H1 (cell line): ENCODE measurements around the gene ZNF777. TPM values are rescaled to one million over a fixed set of nuclear protein-coding genes. Genes with fewer than 3 reads are reported as not detected.

Experiments used
- CTCF ChIA-PET: fragments of 300-600 bp; sonication (Branson Sonifier 250); formaldehyde crosslinking; loops from one replicate; lab custom pipeline; 2021; ENCODE audit not compliant: partially characterized antibody; lab: Charles Lee
- POLR2A ChIA-PET: fragments of 300-600 bp; sonication (Branson Sonifier 250); formaldehyde crosslinking; loops from one replicate; lab custom pipeline; 2021; ENCODE audit warnings: inconsistent platforms; ENCODE audit not compliant: partially characterized antibody; lab: Charles Lee
- DNase-seq, 2 experiments: peaks; one replicate each; pipeline versions ENCODE4 v3.0.0 to v3.0.0-alpha.2; 2010 to 2022; ENCODE audit warnings: low spot score in 2 of 2, low read depth in 1 of 2, mixed read lengths in 1 of 2
- FAIRE-seq: peaks from 2 replicates; lab custom pipeline; 2011; peaks lifted over from hg19 to GRCh38; lab: Jason Lieb, UNC
- H2AFZ ChIP-seq: 2 replicates; pipeline ENCODE4 v1.8.1; 2012; ENCODE audit warnings: low read length, inconsistent platforms
- H2AK5ac ChIP-seq: 2 replicates; pipeline ENCODE4 v1.6.1; 2013; ENCODE audit warnings: low read depth, low read length
- H2BK120ac ChIP-seq: replicated peaks from 2 replicates; pipeline ENCODE3; 2013; ENCODE audit warnings: low read depth, low read length, inconsistent platforms
- H2BK12ac ChIP-seq: 2 replicates; pipeline ENCODE4 v1.6.1; 2013; ENCODE audit warnings: low read depth, low read length
- H2BK15ac ChIP-seq: 2 replicates; pipeline ENCODE4 v1.6.1; 2013; ENCODE audit warnings: low read length
- H2BK20ac ChIP-seq: 2 replicates; pipeline ENCODE4 v1.6.1; 2013; ENCODE audit warnings: low read length
- H2BK5ac ChIP-seq: 2 replicates; pipeline ENCODE4 v1.6.1; 2013; ENCODE audit warnings: low read depth, low read length
- H3K14ac ChIP-seq: 2 replicates; pipeline ENCODE4 v1.6.1; 2013; ENCODE audit warnings: inconsistent platforms; ENCODE audit not compliant: insufficient read length
- H3K18ac ChIP-seq: 2 replicates; pipeline ENCODE4 v1.6.1; 2013; ENCODE audit warnings: low read length; ENCODE audit errors: extremely low read depth
- H3K23ac ChIP-seq: 2 replicates; pipeline ENCODE4 v1.6.1; 2013; ENCODE audit warnings: inconsistent platforms; ENCODE audit not compliant: insufficient read length
- H3K23me2 ChIP-seq: 2 replicates; pipeline ENCODE4 v1.6.1; 2013; ENCODE audit warnings: low read depth, low read length
- H3K27ac ChIP-seq: 2 replicates; pipeline ENCODE4 v1.6.1; 2011; ENCODE audit warnings: low read depth, low read length, inconsistent platforms
- H3K27me3 ChIP-seq, 4 experiments: replicated peaks in 1 of 4; 1 replicate in 1 of 4; 2 replicates in 3 of 4; pipeline versions ENCODE4 v1.6.1 to v1.8.1; 2011 to 2013; ENCODE audit warnings: low read length in 3 of 4, mild to moderate bottlenecking in 3 of 4, inconsistent platforms in 2 of 4, mixed read lengths in 2 of 4, moderate library complexity in 1 of 4; ENCODE audit not compliant: control insufficient read depth in 3 of 4, insufficient read depth in 3 of 4; ENCODE audit errors: extremely low read depth in 1 of 4
- H3K36me3 ChIP-seq, 4 experiments: 2 replicates each; pipeline versions ENCODE4 v1.6.1 to v1.8.1; 2011 to 2013; ENCODE audit warnings: mild to moderate bottlenecking in 4 of 4, low read length in 3 of 4, moderate library complexity in 2 of 4, control low read depth in 1 of 4, inconsistent platforms in 1 of 4; ENCODE audit not compliant: insufficient read depth in 4 of 4, control insufficient read depth in 2 of 4
- H3K4ac ChIP-seq: replicated peaks from 2 replicates; pipeline ENCODE3; 2013; ENCODE audit warnings: low read length, low read depth, mixed read lengths, inconsistent platforms; ENCODE audit not compliant: insufficient read length
- H3K4me1 ChIP-seq, 4 experiments: replicated peaks in 1 of 4; 1 replicate in 1 of 4; 2 replicates in 3 of 4; pipeline versions ENCODE4 v1.6.1 to v1.8.1; 2011 to 2013; ENCODE audit warnings: low read length in 3 of 4, inconsistent platforms in 2 of 4, mixed read lengths in 1 of 4; ENCODE audit not compliant: insufficient read depth in 4 of 4, control insufficient read depth in 3 of 4
- H3K4me2 ChIP-seq, 2 experiments: 2 replicates each; pipeline versions ENCODE4 v1.6.1 to v1.8.1; 2011 to 2013; ENCODE audit warnings: low read depth in 2 of 2, low read length in 2 of 2, control low read depth in 1 of 2, inconsistent platforms in 1 of 2, mild to moderate bottlenecking in 1 of 2; ENCODE audit not compliant: insufficient read depth in 1 of 2
- H3K4me3 ChIP-seq, 4 experiments: fragments of 200-600, 300-600 bp in 1 of 4; sonication (generic), shearing (Covaris generic), sonication (Bioruptor Twin) in 1 of 4; 2 replicates each; pipeline versions ENCODE4 v1.5.1 to v1.8.1; 2011 to 2016; ENCODE audit warnings: low read length in 4 of 4, low read depth in 3 of 4, control low read depth in 2 of 4, inconsistent platforms in 2 of 4, mild to moderate bottlenecking in 2 of 4, mixed read lengths in 1 of 4, moderate library complexity in 1 of 4; ENCODE audit not compliant: insufficient read depth in 2 of 4; ENCODE audit errors: extremely low read depth in 1 of 4
- H3K56ac ChIP-seq: replicated peaks from 2 replicates; pipeline ENCODE3; 2013; ENCODE audit warnings: low read depth, mild to moderate bottlenecking, mixed read lengths, low read length, inconsistent platforms; ENCODE audit not compliant: insufficient read length
- H3K79me1 ChIP-seq: 2 replicates; pipeline ENCODE4 v1.6.1; 2013; ENCODE audit warnings: low read depth, low read length, control low read depth
- H3K79me2 ChIP-seq, 2 experiments: 2 replicates each; pipeline versions ENCODE4 v1.6.1 to v1.8.1; 2012 to 2013; ENCODE audit warnings: low read length in 2 of 2, mild to moderate bottlenecking in 2 of 2, inconsistent platforms in 1 of 2; ENCODE audit not compliant: insufficient read depth in 2 of 2, control insufficient read depth in 1 of 2
- H3K9ac ChIP-seq, 4 experiments: replicated peaks in 1 of 4; 1 replicate in 1 of 4; 2 replicates in 3 of 4; pipeline versions ENCODE4 v1.6.1 to v1.8.1; 2011 to 2013; ENCODE audit warnings: low read depth in 3 of 4, low read length in 3 of 4, control low read depth in 2 of 4, mild to moderate bottlenecking in 2 of 4, moderate library complexity in 2 of 4, inconsistent platforms in 1 of 4; ENCODE audit errors: extremely low read depth in 1 of 4
- H3K9me3 ChIP-seq, 2 experiments: 2 replicates each; pipeline versions ENCODE4 v1.6.1 to v1.8.1; 2012 to 2013; ENCODE audit warnings: mild to moderate bottlenecking in 2 of 2, moderate library complexity in 2 of 2, control low read depth in 1 of 2, inconsistent platforms in 1 of 2, low read depth in 1 of 2, low read length in 1 of 2, mixed read lengths in 1 of 2; ENCODE audit not compliant: insufficient read depth in 2 of 2
- H4K20me1 ChIP-seq, 2 experiments: replicated peaks in 1 of 2; 2 replicates each; pipeline versions ENCODE3 to v1.8.1; 2011 to 2013; ENCODE audit warnings: inconsistent platforms in 2 of 2, low read length in 2 of 2, mild to moderate bottlenecking in 1 of 2; ENCODE audit not compliant: insufficient read depth in 2 of 2, control insufficient read depth in 1 of 2
- H4K5ac ChIP-seq: 2 replicates; pipeline ENCODE4 v1.6.1; 2013; ENCODE audit warnings: low read length, low read depth, mixed read lengths, inconsistent platforms; ENCODE audit not compliant: insufficient read length
- H4K8ac ChIP-seq: 2 replicates; pipeline ENCODE4 v1.8.0; 2013; ENCODE audit warnings: mild to moderate bottlenecking, moderate library complexity, low read length, inconsistent platforms; ENCODE audit not compliant: insufficient read depth; ENCODE audit errors: extremely low read depth
- H4K91ac ChIP-seq: replicated peaks from 2 replicates; pipeline ENCODE3; 2013; ENCODE audit warnings: low read length, mixed read lengths, inconsistent platforms; ENCODE audit not compliant: insufficient read length
- CEBPB ChIP-seq: IDR thresholded peaks from 2 replicates; pipeline ENCODE4 v1.6.1; 2012; ENCODE audit warnings: low read depth, low read length
- CHD1 ChIP-seq: IDR thresholded peaks from 2 replicates; pipeline ENCODE4 v1.6.1; 2012; ENCODE audit warnings: low read depth, low read length, improper control_type of control experiment
- CREB1 ChIP-seq: IDR thresholded peaks from 2 replicates; pipeline ENCODE4 v1.6.1; 2012; ENCODE audit warnings: inconsistent platforms
- FOSL1 ChIP-seq: IDR thresholded peaks from 2 replicates; pipeline ENCODE4 v1.6.1; 2011; ENCODE audit warnings: mild to moderate bottlenecking, low read depth, low read length, moderate library complexity; ENCODE audit not compliant: insufficient read depth
- KDM1A ChIP-seq: fragments of 200-600, 300-600 bp; sonication (generic); IDR thresholded peaks from 2 replicates; pipeline ENCODE4 v1.7.1; 2016; ENCODE audit warnings: mild to moderate bottlenecking, low read length, borderline replicate concordance
- MAX ChIP-seq: IDR thresholded peaks from 2 replicates; pipeline ENCODE4 v1.6.1; 2012; ENCODE audit warnings: inconsistent platforms
- NANOG ChIP-seq: IDR thresholded peaks from 2 replicates; pipeline ENCODE4 v1.6.1; 2011; ENCODE audit warnings: low read length, low read depth, mild to moderate bottlenecking, inconsistent platforms; ENCODE audit not compliant: insufficient read depth, poor library complexity, severe bottlenecking
- SUZ12 ChIP-seq: fragments of 200-600 bp; sonication (generic); IDR thresholded peaks from 2 replicates; pipeline ENCODE4 v1.6.1; 2012; ENCODE audit warnings: mild to moderate bottlenecking, inconsistent platforms, low read length, moderate library complexity, mixed read lengths
- WGBS, 2 experiments: shearing (Covaris generic) in 1 of 2; methylation state at CpG; one replicate each; pipeline versions ENCODE4 v1.1.6 to v1.1.7; 2013 to 2015; ENCODE audit warnings: low lambda C conversion rate in 2 of 2, mixed read lengths in 2 of 2, inconsistent platforms in 1 of 2, low coverage in 1 of 2, missing lambda C conversion rate in 1 of 2; ENCODE audit not compliant: insufficient replicate concordance in 2 of 2, insufficient coverage in 1 of 2, insufficient read length in 1 of 2; ENCODE audit errors: extremely low coverage in 1 of 2, missing lambda C conversion rate in 1 of 2; 5-methylcytosine and 5-hydroxymethylcytosine counted together
- polyA plus RNA-seq, 7 experiments: library from polyadenylated mRNA; depleted of rRNA in 3 of 7; stranded (reverse) in 5 of 7; unstranded in 2 of 7; fragments of >200 nt in 5 of 7; fragments of 200-250 nt in 2 of 7; gene quantifications; 1 replicate in 5 of 7; 2 replicates in 1 of 7; 4 replicates in 1 of 7; pipeline versions ENCODE4 v1.2.1 to v1.2.3, GENCODE V29; 2011 to 2013; ENCODE audit warnings: missing spikeins in 2 of 7, mixed read lengths in 2 of 7
- total RNA-seq: library from RNA; stranded (reverse); fragmentation: NEBNext Ultra II Directional; extraction: Animal tissue kit (Norgen Biotek cat#: 25700); gene quantifications from 2 replicates; pipeline ENCODE4 v1.2.1, GENCODE V29; 2021
- TF ChIP-seq, protein P1 (sequence below): IDR thresholded peaks from 2 replicates; pipeline ENCODE4 v1.6.1; 2012; ENCODE audit warnings: low read length, inconsistent platforms

ZNF777 gene
- total and polyA plus RNA-seq, 2 of the 8 experiments (the other 6 are each of a cell fraction or from before 2014, with no cell fraction given) = 8.0 to 10.1 TPM

DNA sequence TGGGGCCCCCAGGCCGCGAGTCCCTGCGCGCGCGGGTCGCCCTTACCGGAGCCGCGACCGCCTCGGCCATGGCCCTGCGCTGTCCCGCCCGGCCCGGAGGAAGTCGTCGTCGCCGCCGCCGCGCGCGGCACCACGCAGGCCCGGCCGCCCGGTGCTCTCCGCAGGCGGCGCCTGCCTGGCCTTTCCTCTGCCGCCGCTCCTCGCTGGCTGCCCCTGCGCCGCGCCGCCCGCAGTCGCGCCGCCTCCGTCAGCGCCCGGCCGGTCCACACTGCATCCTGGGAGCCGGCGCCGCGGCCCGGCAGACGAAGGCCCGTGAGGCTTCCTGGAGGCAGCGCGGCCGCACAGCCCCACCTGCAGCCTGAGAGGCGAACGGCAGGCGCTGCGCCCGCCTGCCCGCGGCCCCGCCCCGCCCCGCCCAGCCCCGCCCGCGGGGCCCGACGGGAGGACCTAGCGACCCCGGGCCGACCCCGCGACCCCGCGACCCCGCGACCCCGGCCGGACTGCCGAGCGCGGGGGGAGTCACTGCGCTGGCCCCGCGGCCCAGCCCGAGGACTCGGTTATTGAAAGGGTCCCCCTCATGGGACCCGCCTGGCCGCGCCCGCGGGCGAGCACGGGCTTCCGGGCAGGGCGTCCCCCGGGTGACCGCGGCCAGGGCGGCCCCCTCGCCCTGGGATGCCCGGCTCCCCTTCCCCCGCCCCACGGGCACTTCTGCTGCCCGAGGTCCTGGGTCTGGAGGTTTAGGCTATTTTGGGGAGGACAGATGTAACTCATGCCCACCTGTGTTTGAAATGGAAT, 36.8 kb upstream of the ZNF777 start, which contains the start of gene ZNF746:
ZNF746 (minus strand) TSS at position 343 of the 795 bp plus-strand sequence; CDS start at position 70, 273 bp downstream.
- CTCF ChIA-PET = interaction anchor here (0.5 kb wide), 1 partner anchor 30 kb away, joined by 3 read pairs; no protein-coding TSS in a partner anchor
- no peak within 1 kb of the TSS for H2BK5ac ChIP-seq
- peak within 1 kb of the TSS; percentile 29 to 98 (median 61); a peak in 6 of 7 replicates for H3K9ac ChIP-seq
- peaks cover 3 to 8% (median 7%) of the 10 kb centered on the region in 4 experiments; a peak in 5 of 8 replicates for H3K36me3 ChIP-seq
- no peak within 1 kb of the TSS; the same call in 1 of the 2 replicates for H2AFZ ChIP-seq
- H4K20me1 ChIP-seq = peaks cover 3 to 6% of the 10 kb centered on the region in 2 experiments
- no peak within 1 kb of the TSS for H3K14ac ChIP-seq
- H3K56ac ChIP-seq = no peak within 1 kb of the TSS
- H4K8ac ChIP-seq = peak within 1 kb of the TSS; percentile 83; the same call in 1 of the 2 replicates
- no peak within 1 kb of the TSS for H4K91ac ChIP-seq
- no peak within 1 kb of the TSS for H2BK12ac ChIP-seq
- H2BK20ac ChIP-seq = no peak within 1 kb of the TSS
- peaks cover 0 to 12% of the 10 kb centered on the region in 2 experiments; a peak in 2 of 4 replicates for H3K79me2 ChIP-seq
- DNase-seq (peak; percentile 33 to 82), FAIRE-seq (no peak)
- no peak within 1 kb of the TSS for H3K18ac ChIP-seq
- no peak within 1 kb of the TSS for H2BK15ac ChIP-seq
- no peak within 1 kb of the TSS for H3K23ac ChIP-seq
- peaks cover 0 to 3% (median under 1%) of the 10 kb centered on the region in 4 experiments; a peak in 2 of 7 replicates for H3K27me3 ChIP-seq
- peak within 1 kb of the TSS; percentile 39 to 96 (median 67) for H3K4me3 ChIP-seq
- H4K5ac ChIP-seq = no peak within 1 kb of the TSS
- H3K4ac ChIP-seq = no peak within 1 kb of the TSS
- 0 out of 2 replicates have a peak, but pooled peaks cover 4% of the 10 kb centered on the region for H3K23me2 ChIP-seq
- H3K27ac ChIP-seq = no peak within 1 kb of the TSS; the same call in 1 of the 2 replicates
- H3K79me1 ChIP-seq = no peaks in the 10 kb centered on the region; the same call in 1 of the 2 replicates
- POLR2A ChIA-PET = no interaction called here
- no peaks in the 10 kb centered on the region for H3K9me3 ChIP-seq
- no peak within 1 kb of the TSS for H2BK120ac ChIP-seq
- H3K4me2 ChIP-seq = peak within 1 kb of the TSS; percentile 84 to 91
- no peak within 1 kb of the TSS for H2AK5ac ChIP-seq
- WGBS, 2 experiments = 0% methylated on average over 20 of the region's 109 CpGs; no CpG with 5 or more reads in 1 of the 2 experiments
- H3K4me1 ChIP-seq = no peaks in the 10 kb centered on the region; a peak in 2 of 7 replicates
- TF ChIP-seq CEBPB (no peak), KDM1A (no peak), CREB1 (peak; percentile 81), FOSL1 (no peak), NANOG (no peak), MAX (peak; percentile 43; the same call in 1 of the 2 replicates), CHD1 (no peak), SUZ12 (no peak)
- TF ChIP-seq, protein P1, sequence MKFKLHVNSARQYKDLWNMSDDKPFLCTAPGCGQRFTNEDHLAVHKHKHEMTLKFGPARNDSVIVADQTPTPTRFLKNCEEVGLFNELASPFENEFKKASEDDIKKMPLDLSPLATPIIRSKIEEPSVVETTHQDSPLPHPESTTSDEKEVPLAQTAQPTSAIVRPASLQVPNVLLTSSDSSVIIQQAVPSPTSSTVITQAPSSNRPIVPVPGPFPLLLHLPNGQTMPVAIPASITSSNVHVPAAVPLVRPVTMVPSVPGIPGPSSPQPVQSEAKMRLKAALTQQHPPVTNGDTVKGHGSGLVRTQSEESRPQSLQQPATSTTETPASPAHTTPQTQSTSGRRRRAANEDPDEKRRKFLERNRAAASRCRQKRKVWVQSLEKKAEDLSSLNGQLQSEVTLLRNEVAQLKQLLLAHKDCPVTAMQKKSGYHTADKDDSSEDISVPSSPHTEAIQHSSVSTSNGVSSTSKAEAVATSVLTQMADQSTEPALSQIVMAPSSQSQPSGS = no peak
